ENCODE results near the gene HS3ST2.

Gene HS3ST2

GRCh38 chr16:22797551-22797950 lies 16.4 kb upstream of the HS3ST2 start:
- peaks cover 6% of the 10 kb centered on the region for H3K27me3 ChIP-seq (ENCODE audit: insufficient read depth, low read length, poor library complexity)
- no peak overlapping the region for H3K4me2 ChIP-seq (ENCODE audit: insufficient read depth, low read length)
- H2AFZ ChIP-seq (ENCODE audit: low read depth, low read length), result no peak overlapping the region
- H4K20me1 ChIP-seq (ENCODE audit: insufficient read depth, low read length), result no peaks in the 10 kb centered on the region
- no peak overlapping the region for H3K27ac ChIP-seq (ENCODE audit: low read length)
- H3K4me1 ChIP-seq (ENCODE audit: insufficient read depth, low read length), result no peaks in the 10 kb centered on the region
- peaks cover 5% of the 10 kb centered on the region for H3K9me3 ChIP-seq (ENCODE audit: insufficient read depth, low read length, severe bottlenecking)
- H3K79me2 ChIP-seq (ENCODE audit: insufficient read depth, low read length), result no peaks in the 10 kb centered on the region
- no peak overlapping the region for H3K4me3 ChIP-seq (ENCODE audit: low read depth in 1 of 2, low read length in 2 of 2)
- no peaks in the 10 kb centered on the region for H3K36me3 ChIP-seq (ENCODE audit: insufficient read depth, low read length)
- DNase-seq (no peak), ATAC-seq (ENCODE audit: insufficient read depth, low read depth) (no peak)
- TF ChIP-seq CTCF (IDR thresholded peaks at IDR 0.05; ENCODE audit: borderline replicate concordance, extremely low read depth, low read length, poor library complexity, severe bottlenecking), result no peak
- no peak for TF ChIP-seq EZH2 (IDR thresholded peaks at IDR 0.05; ENCODE audit: borderline replicate concordance, low read depth, low read length, severe bottlenecking)
- no peak overlapping the region for H3K9ac ChIP-seq (ENCODE audit: low read depth, low read length)

GRCh38 chr16:22799113-22799512 lies 14.8 kb upstream of the HS3ST2 start:
- Histone ChIP-seq H3K4me3 (ENCODE audit: low read depth in 1 of 2, low read length in 2 of 2) (no peak overlapping the region), H3K4me1 (ENCODE audit: insufficient read depth, low read length) (no peaks in the 10 kb centered on the region), H3K27ac (ENCODE audit: low read length) (no peak overlapping the region), H3K9me3 (ENCODE audit: insufficient read depth, low read length, severe bottlenecking) (peaks cover 4% of the 10 kb centered on the region), H4K20me1 (ENCODE audit: insufficient read depth, low read length) (no peaks in the 10 kb centered on the region), H3K4me2 (ENCODE audit: insufficient read depth, low read length) (no peak overlapping the region), H3K27me3 (ENCODE audit: insufficient read depth, low read length, poor library complexity) (peaks cover 6% of the 10 kb centered on the region), H2AFZ (ENCODE audit: low read depth, low read length) (no peak overlapping the region), H3K79me2 (ENCODE audit: insufficient read depth, low read length) (no peaks in the 10 kb centered on the region), H3K9ac (ENCODE audit: low read depth, low read length) (no peak overlapping the region), H3K36me3 (ENCODE audit: insufficient read depth, low read length) (no peaks in the 10 kb centered on the region)
- TF ChIP-seq EZH2 (IDR thresholded peaks at IDR 0.05; ENCODE audit: borderline replicate concordance, low read depth, low read length, severe bottlenecking) (no peak), CTCF (IDR thresholded peaks at IDR 0.05; ENCODE audit: borderline replicate concordance, extremely low read depth, low read length, poor library complexity, severe bottlenecking) (no peak)
- ATAC-seq (ENCODE audit: insufficient read depth, low read depth) (no peak), DNase-seq (no peak)

- Histone ChIP-seq H3K9ac (ENCODE audit: low read depth, low read length) (no peak overlapping the region), H3K4me3 (ENCODE audit: low read depth in 1 of 2, low read length in 2 of 2) (no peak overlapping the region), H3K79me2 (ENCODE audit: insufficient read depth, low read length) (no peaks in the 10 kb centered on the region), H3K27me3 (ENCODE audit: insufficient read depth, low read length, poor library complexity) (peaks cover 4% of the 10 kb centered on the region), H3K4me2 (ENCODE audit: insufficient read depth, low read length) (no peak overlapping the region), H3K27ac (ENCODE audit: low read length) (no peak overlapping the region), H4K20me1 (ENCODE audit: insufficient read depth, low read length) (no peaks in the 10 kb centered on the region), H2AFZ (ENCODE audit: low read depth, low read length) (no peak overlapping the region), H3K36me3 (ENCODE audit: insufficient read depth, low read length) (no peaks in the 10 kb centered on the region), H3K9me3 (ENCODE audit: insufficient read depth, low read length, severe bottlenecking) (no peaks in the 10 kb centered on the region), H3K4me1 (ENCODE audit: insufficient read depth, low read length) (no peaks in the 10 kb centered on the region)
- no peak for ATAC-seq (ENCODE audit: insufficient read depth, low read depth)
- DNase-seq, result no peak
- no peak for TF ChIP-seq EZH2 (IDR thresholded peaks at IDR 0.05; ENCODE audit: borderline replicate concordance, low read depth, low read length, severe bottlenecking)
- TF ChIP-seq CTCF (IDR thresholded peaks at IDR 0.05; ENCODE audit: borderline replicate concordance, extremely low read depth, low read length, poor library complexity, severe bottlenecking), result no peak
Observed at GRCh38 chr16:22804893-22805292, 9.1 kb upstream of the HS3ST2 start.

- no peak for TF ChIP-seq CTCF (IDR thresholded peaks at IDR 0.05; ENCODE audit: borderline replicate concordance, extremely low read depth, low read length, poor library complexity, severe bottlenecking)
- Histone ChIP-seq H2AFZ (ENCODE audit: low read depth, low read length) (no peak overlapping the region), H3K27me3 (ENCODE audit: insufficient read depth, low read length, poor library complexity) (peaks cover 4% of the 10 kb centered on the region), H3K27ac (ENCODE audit: low read length) (no peak overlapping the region), H4K20me1 (ENCODE audit: insufficient read depth, low read length) (no peaks in the 10 kb centered on the region), H3K4me2 (ENCODE audit: insufficient read depth, low read length) (no peak overlapping the region), H3K4me3 (ENCODE audit: low read depth in 1 of 2, low read length in 2 of 2) (no peak overlapping the region), H3K79me2 (ENCODE audit: insufficient read depth, low read length) (no peaks in the 10 kb centered on the region), H3K9ac (ENCODE audit: low read depth, low read length) (no peak overlapping the region), H3K9me3 (ENCODE audit: insufficient read depth, low read length, severe bottlenecking) (no peaks in the 10 kb centered on the region), H3K36me3 (ENCODE audit: insufficient read depth, low read length) (no peaks in the 10 kb centered on the region), H3K4me1 (ENCODE audit: insufficient read depth, low read length) (no peaks in the 10 kb centered on the region)
- ATAC-seq (ENCODE audit: insufficient read depth, low read depth) (no peak), DNase-seq (no peak)
Observed at GRCh38 chr16:22805326-22805725, 8.6 kb upstream of the HS3ST2 start.

All from DND-41 (cell line).